ENCODE measurements around the gene ARL8A.

DNA sequence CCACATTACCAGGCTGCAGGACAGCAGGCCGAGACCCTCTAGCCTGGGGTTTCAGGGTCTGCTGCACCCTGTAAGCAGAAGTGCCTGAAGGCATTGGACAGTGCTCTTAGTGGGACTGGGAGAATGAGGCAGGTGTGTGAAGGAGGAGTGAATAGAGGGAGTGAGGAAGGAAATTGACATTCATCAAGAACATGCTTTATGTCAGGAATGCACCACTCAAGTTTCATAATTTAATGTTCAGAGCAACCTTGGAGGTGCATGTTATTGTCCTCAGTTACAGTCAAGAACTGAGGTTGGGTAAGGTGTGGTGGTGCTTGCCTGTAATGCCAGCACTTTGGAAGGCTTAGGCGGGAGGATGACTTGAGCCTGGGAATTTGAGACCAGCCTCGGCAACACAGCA is 33.6 kb downstream of the ARL8A start:
- TF ChIP-seq, protein P1, sequence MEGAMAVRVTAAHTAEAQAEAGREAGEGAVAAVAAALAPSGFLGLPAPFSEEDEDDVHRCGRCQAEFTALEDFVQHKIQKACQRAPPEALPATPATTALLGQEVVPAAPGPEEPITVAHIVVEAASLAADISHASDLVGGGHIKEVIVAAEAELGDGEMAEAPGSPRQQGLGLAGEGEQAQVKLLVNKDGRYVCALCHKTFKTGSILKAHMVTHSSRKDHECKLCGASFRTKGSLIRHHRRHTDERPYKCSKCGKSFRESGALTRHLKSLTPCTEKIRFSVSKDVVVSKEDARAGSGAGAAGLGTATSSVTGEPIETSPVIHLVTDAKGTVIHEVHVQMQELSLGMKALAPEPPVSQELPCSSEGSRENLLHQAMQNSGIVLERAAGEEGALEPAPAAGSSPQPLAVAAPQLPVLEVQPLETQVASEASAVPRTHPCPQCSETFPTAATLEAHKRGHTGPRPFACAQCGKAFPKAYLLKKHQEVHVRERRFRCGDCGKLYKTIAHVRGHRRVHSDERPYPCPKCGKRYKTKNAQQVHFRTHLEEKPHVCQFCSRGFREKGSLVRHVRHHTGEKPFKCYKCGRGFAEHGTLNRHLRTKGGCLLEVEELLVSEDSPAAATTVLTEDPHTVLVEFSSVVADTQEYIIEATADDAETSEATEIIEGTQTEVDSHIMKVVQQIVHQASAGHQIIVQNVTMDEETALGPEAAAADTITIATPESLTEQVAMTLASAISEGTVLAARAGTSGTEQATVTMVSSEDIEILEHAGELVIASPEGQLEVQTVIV (IDR thresholded peaks at IDR 0.05; ENCODE audit: borderline replicate concordance, partially characterized antibody): no peak
- TF ChIP-seq YY1 (IDR thresholded peaks at IDR 0.05; ENCODE audit: low read depth, low read length): no peak
- TF ChIP-seq, protein P2, sequence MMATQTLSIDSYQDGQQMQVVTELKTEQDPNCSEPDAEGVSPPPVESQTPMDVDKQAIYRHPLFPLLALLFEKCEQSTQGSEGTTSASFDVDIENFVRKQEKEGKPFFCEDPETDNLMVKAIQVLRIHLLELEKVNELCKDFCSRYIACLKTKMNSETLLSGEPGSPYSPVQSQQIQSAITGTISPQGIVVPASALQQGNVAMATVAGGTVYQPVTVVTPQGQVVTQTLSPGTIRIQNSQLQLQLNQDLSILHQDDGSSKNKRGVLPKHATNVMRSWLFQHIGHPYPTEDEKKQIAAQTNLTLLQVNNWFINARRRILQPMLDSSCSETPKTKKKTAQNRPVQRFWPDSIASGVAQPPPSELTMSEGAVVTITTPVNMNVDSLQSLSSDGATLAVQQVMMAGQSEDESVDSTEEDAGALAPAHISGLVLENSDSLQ (IDR thresholded peaks at IDR 0.05): no peak
- no peak for TF ChIP-seq POLR2A (IDR thresholded peaks at IDR 0.05; ENCODE audit: low read depth, low read length)
- TF ChIP-seq SRF (IDR thresholded peaks at IDR 0.05; ENCODE audit: low read depth in 2 of 2, low read length in 2 of 2): no peak
- TF ChIP-seq RFX5 (IDR thresholded peaks at IDR 0.05; ENCODE audit: low read depth, low read length): no peak
- TF ChIP-seq NFYB (IDR thresholded peaks at IDR 0.05; ENCODE audit: insufficient read depth, low read depth, low read length): no peak

All from GM12878 (cell line).